GM23248 (cell line): ENCODE data around the gene BCAR3.

Experiments used
- EZH2 ChIP-seq: fragments of 200-600 bp; sonication (generic); IDR thresholded peaks from 2 replicates; pipeline ENCODE4 v1.6.1; 2018; ENCODE audit warnings: antibody characterized with exemption, mild to moderate bottlenecking; ENCODE audit not compliant: insufficient read depth, poor library complexity, severe bottlenecking
- EZH2phosphoT487 ChIP-seq: fragments of 200-600 bp; sonication (generic); IDR thresholded peaks from 2 replicates; pipeline ENCODE4 v1.6.1; 2018; ENCODE audit warnings: antibody characterized with exemption, moderate library complexity, mild to moderate bottlenecking, low read depth; ENCODE audit not compliant: insufficient read depth

- TF ChIP-seq EZH2 (no peak), EZH2phosphoT487 (no peak)
These were observed 36.0 kb upstream of the BCAR3 start for GRCh38 chr1:93717640-93718039.
